H1 (cell line): ENCODE measurements around the gene EPHB1. TPM values are rescaled to one million over a fixed set of nuclear protein-coding genes. Genes with fewer than 3 reads are reported as not detected.

Experiments used
- CTCF ChIA-PET: fragments of 300-600 bp; sonication (Branson Sonifier 250); formaldehyde crosslinking; loops from one replicate; lab custom pipeline; 2021; ENCODE audit not compliant: partially characterized antibody; lab: Charles Lee
- POLR2A ChIA-PET: fragments of 300-600 bp; sonication (Branson Sonifier 250); formaldehyde crosslinking; loops from one replicate; lab custom pipeline; 2021; ENCODE audit warnings: inconsistent platforms; ENCODE audit not compliant: partially characterized antibody; lab: Charles Lee
- DNase-seq, 2 experiments: peaks; one replicate each; pipeline versions ENCODE4 v3.0.0 to v3.0.0-alpha.2; 2010 to 2022; ENCODE audit warnings: low spot score in 2 of 2, low read depth in 1 of 2, mixed read lengths in 1 of 2
- FAIRE-seq: peaks from 2 replicates; lab custom pipeline; 2011; peaks lifted over from hg19 to GRCh38; lab: Jason Lieb, UNC
- H2AFZ ChIP-seq: 2 replicates; pipeline ENCODE4 v1.8.1; 2012; ENCODE audit warnings: low read length, inconsistent platforms
- H2AK5ac ChIP-seq: 2 replicates; pipeline ENCODE4 v1.6.1; 2013; ENCODE audit warnings: low read depth, low read length
- H2BK120ac ChIP-seq: replicated peaks from 2 replicates; pipeline ENCODE3; 2013; ENCODE audit warnings: low read depth, low read length, inconsistent platforms
- H2BK12ac ChIP-seq: 2 replicates; pipeline ENCODE4 v1.6.1; 2013; ENCODE audit warnings: low read depth, low read length
- H2BK15ac ChIP-seq: 2 replicates; pipeline ENCODE4 v1.6.1; 2013; ENCODE audit warnings: low read length
- H2BK20ac ChIP-seq: 2 replicates; pipeline ENCODE4 v1.6.1; 2013; ENCODE audit warnings: low read length
- H2BK5ac ChIP-seq: 2 replicates; pipeline ENCODE4 v1.6.1; 2013; ENCODE audit warnings: low read depth, low read length
- H3K14ac ChIP-seq: 2 replicates; pipeline ENCODE4 v1.6.1; 2013; ENCODE audit warnings: inconsistent platforms; ENCODE audit not compliant: insufficient read length
- H3K18ac ChIP-seq: 2 replicates; pipeline ENCODE4 v1.6.1; 2013; ENCODE audit warnings: low read length; ENCODE audit errors: extremely low read depth
- H3K23ac ChIP-seq: 2 replicates; pipeline ENCODE4 v1.6.1; 2013; ENCODE audit warnings: inconsistent platforms; ENCODE audit not compliant: insufficient read length
- H3K23me2 ChIP-seq: 2 replicates; pipeline ENCODE4 v1.6.1; 2013; ENCODE audit warnings: low read depth, low read length
- H3K27ac ChIP-seq: 2 replicates; pipeline ENCODE4 v1.6.1; 2011; ENCODE audit warnings: low read depth, low read length, inconsistent platforms
- H3K27me3 ChIP-seq, 4 experiments: replicated peaks in 1 of 4; 1 replicate in 1 of 4; 2 replicates in 3 of 4; pipeline versions ENCODE4 v1.6.1 to v1.8.1; 2011 to 2013; ENCODE audit warnings: low read length in 3 of 4, mild to moderate bottlenecking in 3 of 4, inconsistent platforms in 2 of 4, mixed read lengths in 2 of 4, moderate library complexity in 1 of 4; ENCODE audit not compliant: control insufficient read depth in 3 of 4, insufficient read depth in 3 of 4; ENCODE audit errors: extremely low read depth in 1 of 4
- H3K36me3 ChIP-seq, 4 experiments: 2 replicates each; pipeline versions ENCODE4 v1.6.1 to v1.8.1; 2011 to 2013; ENCODE audit warnings: mild to moderate bottlenecking in 4 of 4, low read length in 3 of 4, moderate library complexity in 2 of 4, control low read depth in 1 of 4, inconsistent platforms in 1 of 4; ENCODE audit not compliant: insufficient read depth in 4 of 4, control insufficient read depth in 2 of 4
- H3K4ac ChIP-seq: replicated peaks from 2 replicates; pipeline ENCODE3; 2013; ENCODE audit warnings: low read length, low read depth, mixed read lengths, inconsistent platforms; ENCODE audit not compliant: insufficient read length
- H3K4me1 ChIP-seq, 4 experiments: replicated peaks in 1 of 4; 1 replicate in 1 of 4; 2 replicates in 3 of 4; pipeline versions ENCODE4 v1.6.1 to v1.8.1; 2011 to 2013; ENCODE audit warnings: low read length in 3 of 4, inconsistent platforms in 2 of 4, mixed read lengths in 1 of 4; ENCODE audit not compliant: insufficient read depth in 4 of 4, control insufficient read depth in 3 of 4
- H3K4me2 ChIP-seq, 2 experiments: 2 replicates each; pipeline versions ENCODE4 v1.6.1 to v1.8.1; 2011 to 2013; ENCODE audit warnings: low read depth in 2 of 2, low read length in 2 of 2, control low read depth in 1 of 2, inconsistent platforms in 1 of 2, mild to moderate bottlenecking in 1 of 2; ENCODE audit not compliant: insufficient read depth in 1 of 2
- H3K4me3 ChIP-seq, 4 experiments: fragments of 200-600, 300-600 bp in 1 of 4; sonication (generic), shearing (Covaris generic), sonication (Bioruptor Twin) in 1 of 4; 2 replicates each; pipeline versions ENCODE4 v1.5.1 to v1.8.1; 2011 to 2016; ENCODE audit warnings: low read length in 4 of 4, low read depth in 3 of 4, control low read depth in 2 of 4, inconsistent platforms in 2 of 4, mild to moderate bottlenecking in 2 of 4, mixed read lengths in 1 of 4, moderate library complexity in 1 of 4; ENCODE audit not compliant: insufficient read depth in 2 of 4; ENCODE audit errors: extremely low read depth in 1 of 4
- H3K56ac ChIP-seq: replicated peaks from 2 replicates; pipeline ENCODE3; 2013; ENCODE audit warnings: low read depth, mild to moderate bottlenecking, mixed read lengths, low read length, inconsistent platforms; ENCODE audit not compliant: insufficient read length
- H3K79me1 ChIP-seq: 2 replicates; pipeline ENCODE4 v1.6.1; 2013; ENCODE audit warnings: low read depth, low read length, control low read depth
- H3K79me2 ChIP-seq, 2 experiments: 2 replicates each; pipeline versions ENCODE4 v1.6.1 to v1.8.1; 2012 to 2013; ENCODE audit warnings: low read length in 2 of 2, mild to moderate bottlenecking in 2 of 2, inconsistent platforms in 1 of 2; ENCODE audit not compliant: insufficient read depth in 2 of 2, control insufficient read depth in 1 of 2
- H3K9ac ChIP-seq, 4 experiments: replicated peaks in 1 of 4; 1 replicate in 1 of 4; 2 replicates in 3 of 4; pipeline versions ENCODE4 v1.6.1 to v1.8.1; 2011 to 2013; ENCODE audit warnings: low read depth in 3 of 4, low read length in 3 of 4, control low read depth in 2 of 4, mild to moderate bottlenecking in 2 of 4, moderate library complexity in 2 of 4, inconsistent platforms in 1 of 4; ENCODE audit errors: extremely low read depth in 1 of 4
- H3K9me3 ChIP-seq, 2 experiments: 2 replicates each; pipeline versions ENCODE4 v1.6.1 to v1.8.1; 2012 to 2013; ENCODE audit warnings: mild to moderate bottlenecking in 2 of 2, moderate library complexity in 2 of 2, control low read depth in 1 of 2, inconsistent platforms in 1 of 2, low read depth in 1 of 2, low read length in 1 of 2, mixed read lengths in 1 of 2; ENCODE audit not compliant: insufficient read depth in 2 of 2
- H4K20me1 ChIP-seq, 2 experiments: replicated peaks in 1 of 2; 2 replicates each; pipeline versions ENCODE3 to v1.8.1; 2011 to 2013; ENCODE audit warnings: inconsistent platforms in 2 of 2, low read length in 2 of 2, mild to moderate bottlenecking in 1 of 2; ENCODE audit not compliant: insufficient read depth in 2 of 2, control insufficient read depth in 1 of 2
- H4K5ac ChIP-seq: 2 replicates; pipeline ENCODE4 v1.6.1; 2013; ENCODE audit warnings: low read length, low read depth, mixed read lengths, inconsistent platforms; ENCODE audit not compliant: insufficient read length
- H4K8ac ChIP-seq: 2 replicates; pipeline ENCODE4 v1.8.0; 2013; ENCODE audit warnings: mild to moderate bottlenecking, moderate library complexity, low read length, inconsistent platforms; ENCODE audit not compliant: insufficient read depth; ENCODE audit errors: extremely low read depth
- H4K91ac ChIP-seq: replicated peaks from 2 replicates; pipeline ENCODE3; 2013; ENCODE audit warnings: low read length, mixed read lengths, inconsistent platforms; ENCODE audit not compliant: insufficient read length
- BACH1 ChIP-seq: IDR thresholded peaks from 2 replicates; pipeline ENCODE4 v1.6.1; 2012; ENCODE audit warnings: low read length, improper control_type of control experiment
- EZH2 ChIP-seq: fragments of 200-600 bp; sonication (generic); IDR thresholded peaks from 2 replicates; pipeline ENCODE4 v1.7.1; 2012; ENCODE audit warnings: low read depth, mild to moderate bottlenecking, moderate library complexity, low read length, inconsistent platforms; ENCODE audit not compliant: severe bottlenecking
- JUN ChIP-seq: IDR thresholded peaks from 2 replicates; pipeline ENCODE4 v1.6.1; 2011; ENCODE audit warnings: low read depth, mild to moderate bottlenecking, improper control_type of control experiment, low read length
- SUZ12 ChIP-seq: fragments of 200-600 bp; sonication (generic); IDR thresholded peaks from 2 replicates; pipeline ENCODE4 v1.6.1; 2012; ENCODE audit warnings: mild to moderate bottlenecking, inconsistent platforms, low read length, moderate library complexity, mixed read lengths
- TCF12 ChIP-seq: IDR thresholded peaks from 2 replicates; pipeline ENCODE4 v1.6.1; 2011; ENCODE audit warnings: low read depth, mild to moderate bottlenecking, low read length
- WGBS, 2 experiments: shearing (Covaris generic) in 1 of 2; methylation state at CpG; one replicate each; pipeline versions ENCODE4 v1.1.6 to v1.1.7; 2013 to 2015; ENCODE audit warnings: low lambda C conversion rate in 2 of 2, mixed read lengths in 2 of 2, inconsistent platforms in 1 of 2, low coverage in 1 of 2, missing lambda C conversion rate in 1 of 2; ENCODE audit not compliant: insufficient replicate concordance in 2 of 2, insufficient coverage in 1 of 2, insufficient read length in 1 of 2; ENCODE audit errors: extremely low coverage in 1 of 2, missing lambda C conversion rate in 1 of 2; 5-methylcytosine and 5-hydroxymethylcytosine counted together
- polyA plus RNA-seq, 7 experiments: library from polyadenylated mRNA; depleted of rRNA in 3 of 7; stranded (reverse) in 5 of 7; unstranded in 2 of 7; fragments of >200 nt in 5 of 7; fragments of 200-250 nt in 2 of 7; gene quantifications; 1 replicate in 5 of 7; 2 replicates in 1 of 7; 4 replicates in 1 of 7; pipeline versions ENCODE4 v1.2.1 to v1.2.3, GENCODE V29; 2011 to 2013; ENCODE audit warnings: missing spikeins in 2 of 7, mixed read lengths in 2 of 7
- total RNA-seq: library from RNA; stranded (reverse); fragmentation: NEBNext Ultra II Directional; extraction: Animal tissue kit (Norgen Biotek cat#: 25700); gene quantifications from 2 replicates; pipeline ENCODE4 v1.2.1, GENCODE V29; 2021

EPHB1 gene
- total and polyA plus RNA-seq, 2 of the 8 experiments (the other 6 are each of a cell fraction or from before 2014, with no cell fraction given), result 3.5 to 5.9 TPM

- Histone ChIP-seq H3K9ac (no peak overlapping the region), H4K8ac (no peak overlapping the region; the same call in 1 of the 2 replicates), H2BK12ac (no peak overlapping the region), H3K23ac (no peak overlapping the region), H2BK20ac (no peak overlapping the region), H4K91ac (no peak overlapping the region), H3K4me2 (no peak overlapping the region), H3K14ac (no peak overlapping the region), H3K27ac (no peak overlapping the region), H2BK15ac (no peak overlapping the region), H3K4me3 (no peak overlapping the region), H3K27me3 (no peaks in the 10 kb centered on the region), H2AK5ac (no peak overlapping the region), H4K20me1 (peaks cover 0 to 3% of the 10 kb centered on the region in 2 experiments), H2AFZ (no peak overlapping the region), H3K56ac (no peak overlapping the region), H3K9me3 (no peaks in the 10 kb centered on the region), H3K18ac (no peak overlapping the region), H4K5ac (no peak overlapping the region), H3K79me1 (no peaks in the 10 kb centered on the region), H2BK5ac (no peak overlapping the region), H3K4me1 (peaks cover 0 to 7% (median 3%) of the 10 kb centered on the region in 4 experiments; a peak in 2 of 7 replicates), H3K4ac (no peak overlapping the region), H3K23me2 (0 out of 2 replicates have a peak, but pooled peaks cover 1% of the 10 kb centered on the region), H3K36me3 (no peaks in the 10 kb centered on the region), H2BK120ac (no peak overlapping the region), H3K79me2 (no peaks in the 10 kb centered on the region)
- 91% methylated on average over 1 of the region's 2 CpGs; no CpG with 5 or more reads in 1 of the 2 experiments for WGBS, 2 experiments
- no peak for FAIRE-seq
- no peak for DNase-seq
- POLR2A ChIA-PET, result no interaction called here
- CTCF ChIA-PET, result interaction anchor here (1.0 kb wide), 1 partner anchor 8 kb away, joined by 3 read pairs; no protein-coding TSS in a partner anchor
- TF ChIP-seq EZH2, result no peak
- no peak for TF ChIP-seq TCF12
- TF ChIP-seq BACH1, result no peak
- TF ChIP-seq SUZ12, result no peak
- TF ChIP-seq JUN, result no peak
Measured at GRCh38 chr3:134847349-134847748, 52.3 kb downstream of the EPHB1 start.
